SU-DHL-6 (cell line): ENCODE data around the gene FKRP.

Experiments
- H2AFZ ChIP-seq: fragments of 200-600 bp; sonication (generic); 2 replicates; pipeline ENCODE4 v1.6.1; 2014; ENCODE audit warnings: low read depth, mild to moderate bottlenecking, moderate library complexity, mixed read lengths, antibody characterized with exemption, low read length; ENCODE audit not compliant: severe bottlenecking
- H3F3A ChIP-seq: fragments of 200-600 bp; shearing (Covaris generic); 2 replicates; pipeline ENCODE4 v1.6.0; 2016; ENCODE audit warnings: antibody characterized with exemption, mild to moderate bottlenecking; ENCODE audit not compliant: insufficient read depth
- H3K27ac ChIP-seq: fragments of 200-600 bp; sonication (generic); 2 replicates; pipeline ENCODE4 v1.5.1; 2016; ENCODE audit warnings: low read depth, mild to moderate bottlenecking, low read length, moderate library complexity, mixed read lengths
- H3K27me3 ChIP-seq: fragments of 200-600 bp; sonication (generic), shearing (Covaris generic); 2 replicates; pipeline ENCODE4 v1.6.0; 2014; ENCODE audit warnings: mild to moderate bottlenecking, low read length
- H3K36me3 ChIP-seq: fragments of 200-600 bp; sonication (generic); 2 replicates; pipeline ENCODE4 v1.6.1; 2014; ENCODE audit warnings: mild to moderate bottlenecking, low read length, mixed read lengths
- H3K4me2 ChIP-seq: fragments of 300-600, 200-600 bp; shearing (Covaris generic), sonication (generic); 2 replicates; pipeline ENCODE4 v1.6.0; 2014; ENCODE audit warnings: low read length, low read depth, mild to moderate bottlenecking; ENCODE audit not compliant: poor library complexity, severe bottlenecking
- H3K4me3 ChIP-seq: fragments of 200-600 bp; sonication (generic); 2 replicates; pipeline ENCODE4 v1.5.1; 2014; ENCODE audit warnings: antibody characterized with exemption, low read length, mild to moderate bottlenecking, mixed read lengths; ENCODE audit not compliant: insufficient read depth, poor library complexity, severe bottlenecking
- H3K79me2 ChIP-seq: fragments of 200-600 bp; sonication (generic); 2 replicates; pipeline ENCODE4 v1.6.1; 2014; ENCODE audit warnings: mild to moderate bottlenecking, low read length, moderate library complexity; ENCODE audit not compliant: insufficient read depth
- H3K9ac ChIP-seq: fragments of 200-600 bp; sonication (generic); 2 replicates; pipeline ENCODE4 v1.7.0; 2014; ENCODE audit warnings: mild to moderate bottlenecking, low read length
- H3K9me2 ChIP-seq: fragments of 200-600 bp; sonication (generic); replicated peaks from 2 replicates; pipeline ENCODE4 v1.6.1; 2014; ENCODE audit warnings: low read length; ENCODE audit not compliant: insufficient read depth
- H3K9me3 ChIP-seq: fragments of 200-600 bp; sonication (generic); 2 replicates; pipeline ENCODE4 v1.6.1; 2014; ENCODE audit warnings: low read length, mixed read lengths; ENCODE audit not compliant: insufficient read depth
- H4K20me1 ChIP-seq: fragments of 200-600 bp; sonication (generic); 2 replicates; pipeline ENCODE4 v1.6.1; 2014; ENCODE audit warnings: low read depth, mild to moderate bottlenecking, antibody characterized with exemption, low read length, moderate library complexity, mixed read lengths
- CTCF ChIP-seq: fragments of 200-600 bp; sonication (generic); IDR thresholded peaks from one replicate; pipeline ENCODE4 v1.5.1; 2017; ENCODE audit warnings: antibody characterized with exemption, mild to moderate bottlenecking, low read length, moderate library complexity; ENCODE audit not compliant: insufficient read depth, poor library complexity, severe bottlenecking
- EZH2phosphoT487 ChIP-seq: fragments of 200-600 bp; sonication (generic), shearing (Covaris generic); conservative IDR thresholded peaks from 2 replicates; pipeline ENCODE4 v1.6.1; 2018; ENCODE audit warnings: mild to moderate bottlenecking, antibody characterized with exemption, low read length, moderate library complexity, mixed read lengths

The FKRP gene

GRCh38 chr19:46732172-46732938, 13.5 kb upstream of the FKRP start:
- Histone ChIP-seq H3K4me3 (no peak overlapping the region), H4K20me1 (no peaks in the 10 kb centered on the region), H2AFZ (no peak overlapping the region), H3K27ac (no peak overlapping the region), H3K36me3 (peaks cover 3% of the 10 kb centered on the region; the same call in 1 of the 2 replicates), H3K27me3 (no peaks in the 10 kb centered on the region), H3K9me3 (no peaks in the 10 kb centered on the region), H3K79me2 (peaks cover 23% of the 10 kb centered on the region), H3K9ac (no peak overlapping the region), H3K9me2 (no peaks in the 10 kb centered on the region), H3K4me2 (no peak overlapping the region), H3F3A (no peaks in the 10 kb centered on the region)
- TF ChIP-seq CTCF, result no peak
- TF ChIP-seq EZH2phosphoT487, result no peak

- Histone ChIP-seq H3K9me3 (no peaks in the 10 kb centered on the region), H3K4me3 (no peak overlapping the region), H3K9me2 (no peaks in the 10 kb centered on the region), H4K20me1 (no peaks in the 10 kb centered on the region; the same call in 1 of the 2 replicates), H3K36me3 (peaks cover 5% of the 10 kb centered on the region; the same call in 1 of the 2 replicates), H3K79me2 (peaks cover 29% of the 10 kb centered on the region), H2AFZ (no peak overlapping the region), H3K27me3 (no peaks in the 10 kb centered on the region), H3K9ac (no peak overlapping the region), H3F3A (no peaks in the 10 kb centered on the region), H3K4me2 (no peak overlapping the region), H3K27ac (no peak overlapping the region)
- TF ChIP-seq CTCF (no peak), EZH2phosphoT487 (no peak)
These were observed 12.7 kb upstream of the FKRP start for GRCh38 chr19:46732966-46733689.

- H3K79me2 ChIP-seq, result peaks cover 36% of the 10 kb centered on the region
- H4K20me1 ChIP-seq, result no peaks in the 10 kb centered on the region; the same call in 1 of the 2 replicates
- H3K4me2 ChIP-seq, result no peak overlapping the region
- no peak overlapping the region for H3K27ac ChIP-seq
- H2AFZ ChIP-seq, result no peak overlapping the region
- no peak overlapping the region for H3K4me3 ChIP-seq
- H3K9ac ChIP-seq, result no peak overlapping the region
- H3F3A ChIP-seq, result no peaks in the 10 kb centered on the region
- TF ChIP-seq CTCF (no peak), EZH2phosphoT487 (no peak)
- no peaks in the 10 kb centered on the region for H3K9me3 ChIP-seq
- H3K27me3 ChIP-seq, result no peaks in the 10 kb centered on the region
- H3K36me3 ChIP-seq, result peaks cover 7% of the 10 kb centered on the region; the same call in 1 of the 2 replicates
- H3K9me2 ChIP-seq, result no peaks in the 10 kb centered on the region
These were observed 12.1 kb upstream of the FKRP start for GRCh38 chr19:46733690-46734292.
